SU-DHL-6 (cell line): ENCODE results near the gene AP1S1.

Experiments used
- CTCF ChIP-seq: fragments of 200-600 bp; sonication (generic); IDR thresholded peaks from one replicate; pipeline ENCODE4 v1.5.1; 2017; ENCODE audit warnings: antibody characterized with exemption, mild to moderate bottlenecking, low read length, moderate library complexity; ENCODE audit not compliant: insufficient read depth, poor library complexity, severe bottlenecking
- EZH2phosphoT487 ChIP-seq: fragments of 200-600 bp; sonication (generic), shearing (Covaris generic); conservative IDR thresholded peaks from 2 replicates; pipeline ENCODE4 v1.6.1; 2018; ENCODE audit warnings: mild to moderate bottlenecking, antibody characterized with exemption, low read length, moderate library complexity, mixed read lengths

- no peak for TF ChIP-seq CTCF
- TF ChIP-seq EZH2phosphoT487, result no peak
Measured at GRCh38 chr7:101162551-101163278, 8.4 kb downstream of the AP1S1 start.
